GM10847 (cell line): Measurements from ENCODE around the gene RABL6.

Source experiments
- POLR2A ChIP-seq: IDR thresholded peaks from 2 replicates; pipeline ENCODE4 v1.6.1; 2011; ENCODE audit not compliant: insufficient read length; ENCODE audit errors: extremely low read depth

Gene RABL6

GRCh38 chr9:136857166-136857565 lies 49.4 kb downstream of the RABL6 start:
- no peak for TF ChIP-seq POLR2A

- TF ChIP-seq POLR2A = no peak
These were observed 50.0 kb downstream of the RABL6 start for GRCh38 chr9:136857581-136858412.

- TF ChIP-seq POLR2A = no peak
These were observed 50.7 kb downstream of the RABL6 start for GRCh38 chr9:136858452-136858843.

GRCh38 chr9:136858844-136859757 lies 51.4 kb downstream of the RABL6 start:
- TF ChIP-seq POLR2A = no peak

- no peak for TF ChIP-seq POLR2A
These were observed 52.8 kb downstream of the RABL6 start for GRCh38 chr9:136860529-136860928.

DNA sequence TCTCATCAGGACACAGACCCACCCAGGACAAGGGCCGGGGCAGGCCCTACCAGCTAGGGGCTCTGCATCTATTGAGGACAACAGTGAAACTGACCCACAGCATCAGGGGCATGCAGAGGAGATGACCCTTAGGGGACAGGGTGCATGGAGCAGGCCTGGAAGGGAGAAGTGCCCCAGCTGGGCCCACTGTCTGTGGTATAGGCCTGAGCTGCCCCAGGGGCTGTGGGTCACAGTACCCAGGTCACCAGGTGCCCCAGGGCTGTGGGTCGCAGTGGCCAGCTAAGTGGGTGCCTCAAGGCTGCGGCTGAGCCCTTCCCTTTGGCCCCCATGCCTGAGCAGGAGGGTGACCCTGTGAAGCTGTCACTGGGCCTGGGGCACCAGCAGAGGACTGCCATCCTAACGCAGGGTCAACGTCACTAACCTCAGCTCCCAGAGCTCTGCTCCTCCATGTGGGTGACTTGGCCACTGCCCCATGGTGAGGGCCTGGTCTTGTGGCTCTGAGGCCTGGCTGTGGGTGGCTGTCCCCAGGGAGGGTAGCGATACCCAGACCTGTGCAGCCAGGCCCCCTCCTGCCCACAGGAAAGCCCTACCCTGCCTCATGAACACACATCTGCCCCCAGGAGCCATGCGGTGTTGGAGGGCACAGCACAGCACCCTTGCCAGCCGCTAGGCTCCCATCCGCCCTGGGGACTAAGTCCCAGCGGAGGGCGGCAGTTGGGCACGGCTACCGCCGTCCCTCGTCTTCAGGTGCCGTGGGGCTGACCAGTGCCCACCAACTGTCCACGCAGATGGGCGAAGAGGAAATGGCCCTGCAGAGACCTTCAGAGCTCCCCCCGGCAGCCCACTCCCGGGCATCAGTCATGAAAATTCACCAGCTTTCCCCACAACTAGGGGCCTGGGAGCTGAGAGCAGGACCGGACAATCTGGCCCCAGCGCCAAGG lies 53.5 kb downstream of the RABL6 start:
- peak; percentile 11 for TF ChIP-seq POLR2A

DNA sequence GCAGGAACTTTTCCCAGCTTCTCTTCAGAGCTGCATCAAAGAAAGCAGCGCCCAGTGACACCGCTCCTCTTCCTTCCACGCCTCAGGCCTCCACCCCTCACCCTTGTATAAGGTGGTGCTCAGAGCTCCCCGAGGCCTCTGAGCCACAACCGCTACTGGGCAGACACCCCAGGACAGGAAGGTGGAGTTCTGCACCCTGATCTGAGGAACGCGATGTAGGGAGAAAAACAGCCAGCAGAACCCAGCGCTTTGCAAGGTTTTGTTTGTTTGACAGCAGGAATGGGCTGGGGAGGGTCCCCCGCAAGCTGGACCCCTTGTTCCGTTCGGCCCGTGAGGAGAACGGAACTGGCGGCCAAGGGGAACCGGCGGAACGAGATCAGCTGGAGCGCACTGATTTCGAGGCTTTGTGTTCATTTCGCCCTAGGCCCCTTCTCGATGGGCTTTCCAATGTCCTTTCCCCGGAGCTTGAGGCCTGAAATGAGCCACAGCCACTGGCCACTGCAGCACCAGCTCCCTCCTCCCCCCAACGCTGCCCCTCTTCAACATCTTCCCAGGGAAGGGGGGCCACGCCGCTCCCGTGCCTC lies 54.2 kb downstream of the RABL6 start:
- TF ChIP-seq POLR2A = no peak

DNA sequence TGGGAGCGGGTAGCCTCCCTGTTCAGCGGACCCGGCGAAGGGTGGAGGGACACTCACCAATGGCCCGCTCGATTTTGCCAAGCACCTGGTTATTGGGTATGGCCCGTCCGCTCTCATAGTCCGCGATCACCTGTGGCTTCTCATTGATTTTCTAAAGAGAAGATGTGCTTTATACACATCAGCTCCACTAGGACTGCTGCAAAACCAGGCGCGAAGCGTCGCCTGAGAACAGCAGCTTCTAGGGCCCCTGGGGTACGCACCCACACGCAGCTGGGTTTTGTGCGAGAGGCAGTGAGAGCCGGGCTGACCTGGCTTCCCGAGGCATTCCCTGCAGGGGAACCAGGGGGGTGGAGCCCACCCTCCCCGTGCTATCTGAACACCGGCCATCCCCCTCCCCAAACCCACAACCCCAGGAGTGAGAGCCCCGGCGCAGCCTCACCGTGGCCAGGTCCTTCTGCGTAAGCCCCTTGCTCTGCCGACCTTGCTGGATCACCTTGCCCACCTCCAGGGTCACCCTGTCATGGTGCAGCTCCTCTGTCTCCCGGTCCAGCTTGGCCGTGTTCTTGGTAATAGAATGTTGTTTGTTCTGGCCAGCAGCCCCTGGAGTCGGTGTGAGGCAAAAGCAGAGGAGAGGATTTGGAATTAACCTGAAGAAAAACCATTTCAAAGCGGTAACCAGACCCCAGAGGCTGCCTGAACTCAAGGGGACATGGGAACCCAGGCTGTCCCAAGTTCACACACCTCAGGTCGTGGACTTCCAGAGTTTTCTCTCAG lies 55.3 kb downstream of the RABL6 start:
- no peak for TF ChIP-seq POLR2A

DNA sequence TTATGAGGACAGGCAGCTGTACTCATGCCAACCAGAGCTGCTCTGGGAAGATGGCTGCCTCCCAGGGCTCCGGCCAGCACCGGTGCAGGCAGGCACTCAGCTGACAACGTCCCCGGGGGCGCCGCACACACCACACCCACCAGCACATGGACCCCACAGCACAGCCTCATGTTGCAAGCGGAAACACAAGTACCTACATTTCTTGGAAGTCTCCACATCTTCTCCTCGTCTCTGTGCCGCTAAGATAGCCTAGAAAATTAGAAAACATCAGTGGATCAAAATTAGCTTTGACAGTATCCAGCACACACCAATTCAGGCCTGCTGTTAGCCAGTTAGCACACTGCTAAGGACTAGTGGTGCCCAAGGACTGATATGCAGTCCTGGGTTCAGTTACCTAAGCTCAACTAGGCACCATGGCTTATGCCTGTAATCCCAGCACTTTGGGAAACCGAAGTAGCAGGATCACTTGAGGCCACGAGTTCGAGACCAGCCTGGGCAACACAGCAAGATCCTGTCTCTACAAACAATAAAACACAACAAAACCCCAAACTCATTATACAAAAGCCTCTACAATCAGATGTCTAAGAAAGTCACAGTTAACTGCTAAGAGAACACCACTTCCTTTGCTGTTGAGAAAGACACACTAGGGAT lies 56.0 kb downstream of the RABL6 start:
- TF ChIP-seq POLR2A = no peak

- TF ChIP-seq POLR2A = no peak
These were observed 57.5 kb downstream of the RABL6 start for GRCh38 chr9:136865041-136865767.

DNA sequence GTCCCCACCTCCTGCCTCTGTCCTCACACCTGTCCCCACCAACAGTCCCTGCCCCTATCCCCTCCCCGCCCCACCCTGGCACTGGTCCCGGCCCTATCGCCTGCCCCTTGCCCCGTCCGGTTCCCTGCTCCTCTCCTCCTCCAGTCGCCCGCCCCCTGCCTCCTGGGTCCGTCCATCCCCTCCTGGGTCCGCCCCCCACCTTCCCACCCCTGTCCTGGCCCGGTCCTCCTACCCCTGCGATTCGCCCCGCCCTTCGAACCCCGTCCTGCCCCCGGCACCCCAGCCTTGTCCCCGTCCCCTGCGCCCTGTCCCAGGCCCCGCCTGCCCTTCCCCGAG lies 58.0 kb downstream of the RABL6 start:
- TF ChIP-seq POLR2A = no peak

DNA sequence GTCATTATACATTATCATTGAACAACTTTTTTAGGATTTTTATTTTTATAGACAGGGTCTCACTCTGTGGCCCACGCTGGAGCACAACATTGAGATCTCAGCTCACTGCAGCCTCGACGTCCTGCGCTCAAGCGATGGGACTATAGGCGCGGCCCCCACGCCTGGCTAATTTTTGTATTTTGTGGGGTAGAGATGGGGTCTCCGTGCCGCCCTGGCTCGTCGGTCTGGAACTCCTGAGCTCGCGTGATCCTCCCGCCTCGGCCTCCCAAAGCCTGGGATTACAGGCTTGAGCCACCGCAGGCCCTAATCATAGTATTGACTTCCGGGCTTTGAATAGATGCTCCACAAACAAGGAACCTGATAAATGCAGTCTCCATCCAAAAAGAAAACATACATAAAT lies 59.7 kb downstream of the RABL6 start:
- TF ChIP-seq POLR2A = no peak

DNA sequence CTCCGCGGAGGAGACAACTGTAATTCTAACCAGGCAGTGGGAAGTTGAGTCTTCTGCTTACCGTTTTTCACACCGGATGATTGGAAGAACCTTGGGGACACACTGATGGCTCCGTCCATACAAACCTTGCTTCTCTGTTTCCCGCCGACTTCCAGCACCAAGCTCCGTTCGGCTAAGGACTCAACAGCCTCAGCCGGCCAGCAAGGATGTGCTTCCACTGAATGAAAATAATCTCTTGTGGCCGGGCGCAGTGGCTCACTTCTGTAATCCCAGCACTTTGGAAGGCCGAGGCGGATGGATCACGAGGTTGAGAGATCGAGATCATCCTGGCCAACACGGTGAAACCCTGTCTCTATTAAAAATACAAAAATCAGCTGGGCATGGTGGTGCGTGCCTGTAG lies 60.2 kb downstream of the RABL6 start:
- TF ChIP-seq POLR2A = no peak
